DND-41 (cell line): Measurements from ENCODE around the gene ZSWIM6.

Source experiments
- EZH2 ChIP-seq: IDR thresholded peaks from 3 replicates; pipeline ENCODE4 v1.6.1; 2012; ENCODE audit warnings: borderline replicate concordance, low read depth, mild to moderate bottlenecking, moderate library complexity, low read length, inconsistent platforms; ENCODE audit not compliant: severe bottlenecking
- TF ChIP-seq, protein P1 (sequence below): IDR thresholded peaks from 2 replicates; pipeline ENCODE4 v1.5.1; 2012; ENCODE audit warnings: borderline replicate concordance, low read length, moderate library complexity, mild to moderate bottlenecking; ENCODE audit not compliant: poor library complexity, severe bottlenecking; ENCODE audit errors: extremely low read depth

DNA sequence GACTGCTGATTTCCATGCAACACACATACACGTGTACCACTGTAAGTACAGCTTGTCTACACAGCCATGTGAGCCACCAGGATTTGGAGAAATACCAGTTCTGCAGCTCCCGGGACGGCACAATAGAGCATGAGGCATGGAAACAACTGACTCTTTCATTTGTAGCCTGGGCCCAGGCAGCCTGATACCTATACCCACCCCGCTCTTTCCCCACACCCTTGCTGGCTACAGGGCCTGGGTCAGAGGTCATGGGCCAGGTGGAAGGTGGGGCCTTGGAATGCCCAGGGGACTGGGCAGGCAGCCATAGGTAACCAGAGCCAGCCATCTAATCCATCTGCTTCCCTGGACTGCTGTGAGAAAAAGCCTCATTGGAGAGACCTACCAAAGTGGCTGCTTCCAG, 39.0 kb upstream of the ZSWIM6 start:
- TF ChIP-seq, protein P1, sequence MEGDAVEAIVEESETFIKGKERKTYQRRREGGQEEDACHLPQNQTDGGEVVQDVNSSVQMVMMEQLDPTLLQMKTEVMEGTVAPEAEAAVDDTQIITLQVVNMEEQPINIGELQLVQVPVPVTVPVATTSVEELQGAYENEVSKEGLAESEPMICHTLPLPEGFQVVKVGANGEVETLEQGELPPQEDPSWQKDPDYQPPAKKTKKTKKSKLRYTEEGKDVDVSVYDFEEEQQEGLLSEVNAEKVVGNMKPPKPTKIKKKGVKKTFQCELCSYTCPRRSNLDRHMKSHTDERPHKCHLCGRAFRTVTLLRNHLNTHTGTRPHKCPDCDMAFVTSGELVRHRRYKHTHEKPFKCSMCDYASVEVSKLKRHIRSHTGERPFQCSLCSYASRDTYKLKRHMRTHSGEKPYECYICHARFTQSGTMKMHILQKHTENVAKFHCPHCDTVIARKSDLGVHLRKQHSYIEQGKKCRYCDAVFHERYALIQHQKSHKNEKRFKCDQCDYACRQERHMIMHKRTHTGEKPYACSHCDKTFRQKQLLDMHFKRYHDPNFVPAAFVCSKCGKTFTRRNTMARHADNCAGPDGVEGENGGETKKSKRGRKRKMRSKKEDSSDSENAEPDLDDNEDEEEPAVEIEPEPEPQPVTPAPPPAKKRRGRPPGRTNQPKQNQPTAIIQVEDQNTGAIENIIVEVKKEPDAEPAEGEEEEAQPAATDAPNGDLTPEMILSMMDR: no peak
- no peak for TF ChIP-seq EZH2
